Liver (tissue), 9 donors: ENCODE measurements around the gene HIKESHI. TPM values are rescaled to one million over a fixed set of nuclear protein-coding genes. Genes with fewer than 3 reads are reported as not detected.

Experiments used
- DNase-seq: peaks from one replicate; pipeline ENCODE4 v3.0.0-alpha.2; 2017; ENCODE audit warnings: low spot score
- H3K27ac ChIP-seq, 2 donors: one replicate each; pipeline ENCODE4 v1.7.0; 2013; ENCODE audit warnings: inconsistent platforms in 2 of 2, low read length in 2 of 2, control low read depth in 1 of 2, low read depth in 1 of 2, mild to moderate bottlenecking in 1 of 2
- H3K27me3 ChIP-seq, 4 donors: one replicate each; pipeline versions ENCODE4 v1.6.1 to v1.7.0; 2013; ENCODE audit warnings: low read length in 3 of 4, inconsistent platforms in 1 of 4, mild to moderate bottlenecking in 1 of 4, moderate library complexity in 1 of 4; ENCODE audit not compliant: control insufficient read depth in 4 of 4, insufficient read depth in 4 of 4
- H3K36me3 ChIP-seq, 4 donors: one replicate each; pipeline versions ENCODE4 v1.6.1 to v1.7.0; 2013; ENCODE audit warnings: low read length in 3 of 4, mild to moderate bottlenecking in 3 of 4, low read depth in 1 of 4, moderate library complexity in 1 of 4; ENCODE audit not compliant: control insufficient read depth in 4 of 4, insufficient read depth in 3 of 4
- H3K4me1 ChIP-seq, 4 donors: one replicate each; pipeline versions ENCODE4 v1.6.1 to v1.7.0; 2013; ENCODE audit warnings: low read length in 3 of 4, mild to moderate bottlenecking in 3 of 4, moderate library complexity in 1 of 4; ENCODE audit not compliant: control insufficient read depth in 4 of 4, insufficient read depth in 4 of 4
- H3K4me3 ChIP-seq, 3 donors: one replicate each; pipeline versions ENCODE4 v1.6.1 to v1.7.0; 2013; ENCODE audit warnings: low read length in 3 of 3, control low read depth in 1 of 3, low read depth in 1 of 3, mild to moderate bottlenecking in 1 of 3
- H3K9ac ChIP-seq, 2 donors: one replicate each; pipeline ENCODE4 v1.7.0; 2013; ENCODE audit warnings: low read length in 2 of 2, mild to moderate bottlenecking in 2 of 2, moderate library complexity in 2 of 2, control low read depth in 1 of 2, low read depth in 1 of 2
- H3K9me3 ChIP-seq, 4 donors: one replicate each; pipeline versions ENCODE4 v1.6.1 to v1.7.0; 2013; ENCODE audit warnings: low read length in 3 of 4; ENCODE audit not compliant: control insufficient read depth in 4 of 4
- ATF3 ChIP-seq: IDR thresholded peaks from 2 replicates; pipeline ENCODE4 v1.6.1; 2016; ENCODE audit warnings: antibody characterized with exemption
- CTCF ChIP-seq: fragments of 150-350 bp; IDR thresholded peaks from 2 replicates; pipeline ENCODE4 v1.5.1; 2017; ENCODE audit warnings: improper control_type of control experiment, low read depth, low read length; ENCODE audit not compliant: missing input control
- EGR1 ChIP-seq, 2 donors: IDR thresholded peaks; 2 replicates each; pipeline ENCODE4 v1.6.1; 2016 to 2018; ENCODE audit warnings: antibody characterized with exemption in 2 of 2, low read depth in 2 of 2
- FOXA1 ChIP-seq: IDR thresholded peaks from 2 replicates; pipeline ENCODE4 v1.6.1; 2016; ENCODE audit warnings: antibody characterized with exemption
- FOXA2 ChIP-seq: IDR thresholded peaks from 2 replicates; pipeline ENCODE4 v1.6.1; 2016; ENCODE audit warnings: antibody characterized with exemption
- GABPA ChIP-seq, 2 donors: IDR thresholded peaks in 1 of 2; conservative IDR thresholded peaks in 1 of 2; 2 replicates each; pipeline ENCODE4 v1.6.1; 2016; ENCODE audit warnings: antibody characterized with exemption in 2 of 2, mild to moderate bottlenecking in 1 of 2, moderate library complexity in 1 of 2
- HNF4A ChIP-seq, 2 donors: conservative IDR thresholded peaks; 2 replicates each; pipeline ENCODE4 v1.6.1; 2016; ENCODE audit warnings: antibody characterized with exemption in 2 of 2, mild to moderate bottlenecking in 2 of 2
- HNF4G ChIP-seq: IDR thresholded peaks from 2 replicates; pipeline ENCODE4 v1.6.1; 2016; ENCODE audit warnings: antibody characterized with exemption
- JUND ChIP-seq, 2 donors: IDR thresholded peaks; 2 replicates each; pipeline ENCODE4 v1.6.1; 2016; ENCODE audit warnings: antibody characterized with exemption in 2 of 2
- MAX ChIP-seq: IDR thresholded peaks from 2 replicates; pipeline ENCODE4 v1.6.1; 2016; ENCODE audit warnings: antibody characterized with exemption
- NR2F2 ChIP-seq: IDR thresholded peaks from 2 replicates; pipeline ENCODE4 v1.6.1; 2016; ENCODE audit warnings: antibody characterized with exemption
- RAD21 ChIP-seq, 2 donors: IDR thresholded peaks; 2 replicates each; pipeline ENCODE4 v1.6.1; 2016; ENCODE audit warnings: antibody characterized with exemption in 2 of 2, mild to moderate bottlenecking in 2 of 2
- REST ChIP-seq: IDR thresholded peaks from 2 replicates; pipeline ENCODE4 v1.6.1; 2016; ENCODE audit warnings: antibody characterized with exemption, mild to moderate bottlenecking
- RXRA ChIP-seq, 2 donors: IDR thresholded peaks; 2 replicates each; pipeline ENCODE4 v1.6.1; 2017 to 2018; ENCODE audit warnings: antibody characterized with exemption in 2 of 2, mild to moderate bottlenecking in 1 of 2
- SP1 ChIP-seq: IDR thresholded peaks from 2 replicates; pipeline ENCODE4 v1.6.1; 2018; ENCODE audit warnings: antibody characterized with exemption, mild to moderate bottlenecking
- TAF1 ChIP-seq: conservative IDR thresholded peaks from 2 replicates; pipeline ENCODE4 v1.6.1; 2016; ENCODE audit warnings: antibody characterized with exemption, mild to moderate bottlenecking
- ZBTB33 ChIP-seq: IDR thresholded peaks from 2 replicates; pipeline ENCODE4 v1.6.1; 2016; ENCODE audit warnings: antibody characterized with exemption
- WGBS: extraction: QIAGEN DNeasy Blood & Tissue Kit; methylation state at CpG from one replicate; pipeline ENCODE4 v1.1.7; 2013; 5-methylcytosine and 5-hydroxymethylcytosine counted together
- polyA plus RNA-seq, 2 donors: library from polyadenylated mRNA; stranded (reverse) in 1 of 2; unstranded in 1 of 2; fragments of 200-250 nt in 1 of 2; fragments of >200 nt in 1 of 2; fragmentation: Nextera tagmentation in 1 of 2; extraction: Ambion mirVana in 1 of 2; gene quantifications; one replicate each; pipeline versions ENCODE4 v1.2.1 to v1.2.3, GENCODE V29; 2013 to 2015
- total RNA-seq, 2 donors: library from RNA; depleted of rRNA; stranded (reverse); fragments of >200 nt; gene quantifications; one replicate each; pipeline ENCODE4 v1.2.3, GENCODE V29; 2014
- donor health status: healthy.
- donor health status: healthy.
- donor health status: healthy.
- donor health status: healthy.
- donor health status: healthy.

Gene HIKESHI
- total and polyA plus RNA-seq, 4 donors, result 13.3 to 23.3 (median 20.3) TPM

GRCh38 chr11:86279747-86280146 lies 22.3 kb upstream of the HIKESHI start (continued):
- TF ChIP-seq REST, result no peak

- Histone ChIP-seq H3K27me3 (no peaks in the 10 kb centered on the region), H3K4me1 (peaks cover 0 to 16% (median 12%) of the 10 kb centered on the region in 4 donors), H3K9me3 (no peaks in the 10 kb centered on the region), H3K4me3 (no peak overlapping the region), H3K36me3 (peaks cover 0 to 6% (median 2%) of the 10 kb centered on the region in 4 donors), H3K9ac (no peak overlapping the region), H3K27ac (no peak overlapping the region)
- DNase-seq, result no peak
- 95% methylated on average over 2 of the region's 2 CpGs for WGBS
- TF ChIP-seq HNF4G (no peak), EGR1 (IDR thresholded peaks at IDR 0.05; ENCODE audit: low read depth in 2 of 2) (no peak), REST (no peak), GABPA (IDR thresholded peaks at IDR 0.05 in 1 of 2, conservative IDR thresholded peaks at IDR 0.05 in 1 of 2) (no peak), CTCF (no peak), FOXA2 (no peak), NR2F2 (no peak), TAF1 (no peak), MAX (no peak), ATF3 (no peak), RAD21 (IDR thresholded peaks at IDR 0.05) (no peak), JUND (IDR thresholded peaks at IDR 0.05) (no peak), FOXA1 (no peak), HNF4A (conservative IDR thresholded peaks at IDR 0.05) (no peak), ZBTB33 (no peak), RXRA (IDR thresholded peaks at IDR 0.05) (no peak), SP1 (no peak)
Measured at GRCh38 chr11:86287468-86287796, 14.6 kb upstream of the HIKESHI start.
